ENCODE results near the gene GRIFIN.

The GRIFIN gene

GRCh38 chr7:2452643-2453270, 23.4 kb downstream of the GRIFIN start:
- no peak for DNase-seq

GRCh38 chr7:2452074-2452507, 24.1 kb downstream of the GRIFIN start:
- DNase-seq, result no peak

- no peak for DNase-seq
Measured at GRCh38 chr7:2451171-2452073, 24.8 kb downstream of the GRIFIN start.

- DNase-seq, result no peak
Measured at GRCh38 chr7:2450198-2451107, 25.7 kb downstream of the GRIFIN start.

GRCh38 chr7:2446676-2447075, 29.5 kb downstream of the GRIFIN start:
- DNase-seq, result no peak

- no peak for DNase-seq
Measured at GRCh38 chr7:2445898-2446555, 30.2 kb downstream of the GRIFIN start.

- DNase-seq, result no peak
Measured at GRCh38 chr7:2445047-2445446, 31.2 kb downstream of the GRIFIN start.

- no peak for DNase-seq
Measured at GRCh38 chr7:2444476-2444875, 31.7 kb downstream of the GRIFIN start.

- DNase-seq, result no peak
Measured at GRCh38 chr7:2443491-2443890, 32.7 kb downstream of the GRIFIN start.

GRCh38 chr7:2441430-2442058, 34.7 kb downstream of the GRIFIN start:
- DNase-seq, result no peak

- no peak for DNase-seq
Measured at GRCh38 chr7:2440608-2441245, 35.5 kb downstream of the GRIFIN start.

- no peak for DNase-seq
Measured at GRCh38 chr7:2438775-2439174, 37.4 kb downstream of the GRIFIN start.

GRCh38 chr7:2438186-2438585, 38.0 kb downstream of the GRIFIN start:
- no peak for DNase-seq

GRCh38 chr7:2437537-2438148, 38.6 kb downstream of the GRIFIN start:
- DNase-seq, result no peak

GRCh38 chr7:2437136-2437535, 39.1 kb downstream of the GRIFIN start:
- no peak for DNase-seq

- no peak for DNase-seq
Measured at GRCh38 chr7:2436341-2437104, 39.7 kb downstream of the GRIFIN start.

GRCh38 chr7:2435146-2435545, 41.1 kb downstream of the GRIFIN start:
- no peak for DNase-seq

- DNase-seq, result no peak
Measured at GRCh38 chr7:2433713-2434550, 42.3 kb downstream of the GRIFIN start.

Measured in NCI-H1048 (cell line).